Spinal cord (tissue), 10 donors: ENCODE measurements around the gene SLC6A7. TPM values are rescaled to one million over a fixed set of nuclear protein-coding genes. Genes with fewer than 3 reads are reported as not detected.

ENCODE experiments used
- DNase-seq, 6 donors: peaks; one replicate each; pipeline versions ENCODE4 v3.0.0 to v3.0.0-alpha.2; 2013 to 2015; ENCODE audit warnings: low spot score in 6 of 6, low read depth in 4 of 6
- H3K27ac ChIP-seq: one replicate; pipeline ENCODE4 v1.5.1; 2013; ENCODE audit warnings: low read depth, low read length, control low read depth
- H3K27me3 ChIP-seq: one replicate; pipeline ENCODE4 v1.6.1; 2013; ENCODE audit warnings: low read length; ENCODE audit not compliant: control insufficient read depth, insufficient read depth
- H3K36me3 ChIP-seq: one replicate; pipeline ENCODE4 v1.6.1; 2013; ENCODE audit warnings: low read length; ENCODE audit not compliant: control insufficient read depth, insufficient read depth
- H3K4me1 ChIP-seq: one replicate; pipeline ENCODE4 v1.6.1; 2013; ENCODE audit warnings: low read length; ENCODE audit not compliant: control insufficient read depth, insufficient read depth
- H3K4me3 ChIP-seq: one replicate; pipeline ENCODE4 v1.5.1; 2013; ENCODE audit warnings: low read depth, low read length, control low read depth
- H3K9me3 ChIP-seq: one replicate; pipeline ENCODE4 v1.6.1; 2013; ENCODE audit warnings: low read length; ENCODE audit not compliant: control insufficient read depth, insufficient read depth
- WGBS: methylation state at CpG from one replicate; pipeline ENCODE4 v1.1.5; 2013; ENCODE audit warnings: missing lambda C conversion rate; ENCODE audit not compliant: insufficient coverage; 5-methylcytosine and 5-hydroxymethylcytosine counted together
- polyA plus RNA-seq, 2 donors: library from polyadenylated mRNA; unstranded; fragments of 120-200 nt; gene quantifications; one replicate each; pipeline ENCODE4 v1.2.1, GENCODE V29; 2013; ENCODE audit not compliant: insufficient read length in 2 of 2
- total RNA-seq, 2 donors: library from RNA; depleted of rRNA in 1 of 2; stranded (reverse); fragments of 120-200 nt in 1 of 2; fragments of >200 nt in 1 of 2; gene quantifications; one replicate each; pipeline versions ENCODE4 v1.2.3 to v1.2.4, GENCODE V29; 2013 to 2014
- donor health status: healthy.

The SLC6A7 gene
- total and polyA plus RNA-seq, 4 donors = 4.4 to 33.1 (median 17.2) TPM

DNA sequence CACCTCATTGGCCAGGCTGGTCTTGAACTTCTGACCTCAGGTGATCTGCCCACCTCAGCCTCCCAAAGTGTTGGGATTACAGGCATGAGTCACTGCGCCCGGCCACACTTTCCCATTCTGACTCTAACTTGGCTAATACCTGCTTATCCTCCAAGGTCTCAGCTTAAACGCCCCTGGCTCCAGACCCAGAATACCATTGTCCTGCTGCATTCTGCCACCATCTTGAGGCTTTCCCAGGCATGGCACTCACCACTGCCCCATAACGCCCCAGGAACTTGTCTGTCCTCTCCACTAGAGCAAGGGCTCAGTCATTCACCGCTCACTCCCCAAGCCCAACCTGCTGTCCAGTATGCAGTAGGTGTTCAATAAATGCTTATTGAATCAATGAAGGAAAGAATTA lies 59.9 kb downstream of the SLC6A7 start:
- DNase-seq = no peak
- Histone ChIP-seq H3K36me3 (peaks cover 62% of the 10 kb centered on the region), H3K27me3 (no peaks in the 10 kb centered on the region), H3K4me3 (no peak overlapping the region), H3K4me1 (peaks cover 6% of the 10 kb centered on the region), H3K27ac (no peak overlapping the region), H3K9me3 (no peaks in the 10 kb centered on the region)
- WGBS = 81% methylated on average over 3 of the region's 5 CpGs

DNA sequence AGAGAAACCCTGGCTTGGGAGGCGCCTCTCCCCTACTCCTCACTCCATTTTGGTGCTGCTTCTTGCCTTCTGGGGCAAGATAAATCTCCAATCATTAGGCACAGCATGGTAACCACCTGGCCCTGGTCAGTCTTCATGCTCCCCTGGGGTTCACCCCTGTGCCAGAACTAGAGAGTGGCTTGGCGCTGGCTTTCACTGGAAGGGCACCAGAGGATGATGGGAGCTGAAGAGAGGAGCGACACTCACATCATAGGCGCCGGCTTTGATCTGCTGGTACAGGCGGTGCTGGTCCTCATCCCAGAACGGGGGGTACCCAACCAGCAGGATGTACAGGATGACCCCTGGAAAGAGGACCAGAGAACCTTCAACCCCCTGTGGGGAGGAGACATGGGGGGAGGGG lies 61.6 kb downstream of the SLC6A7 start:
- H3K27me3 ChIP-seq = no peaks in the 10 kb centered on the region
- H3K4me3 ChIP-seq = no peak overlapping the region
- H3K27ac ChIP-seq = no peak overlapping the region
- H3K9me3 ChIP-seq = no peaks in the 10 kb centered on the region
- H3K36me3 ChIP-seq = peaks cover 53% of the 10 kb centered on the region
- H3K4me1 ChIP-seq = peaks cover 18% of the 10 kb centered on the region
- no peak for DNase-seq
- 85% methylated on average over 3 of the region's 7 CpGs for WGBS

DNA sequence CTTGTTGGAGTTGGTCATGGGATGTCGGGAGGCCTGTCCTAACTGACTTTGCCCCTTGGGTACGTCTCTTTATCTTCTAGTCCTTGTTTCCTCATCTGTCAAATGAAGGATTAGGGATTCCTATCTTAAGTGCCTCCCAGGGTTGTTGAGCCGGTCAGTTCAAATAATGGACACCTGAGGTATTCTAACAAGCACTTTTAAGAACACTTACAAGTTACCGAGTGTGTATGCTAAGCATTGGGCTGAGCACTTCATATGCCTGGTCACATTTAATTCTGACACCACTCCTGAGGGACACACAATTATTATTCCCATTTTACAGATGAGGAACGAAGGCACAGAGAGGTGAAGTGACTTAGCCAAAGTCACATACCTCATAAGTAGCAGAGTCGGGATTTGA lies 62.6 kb downstream of the SLC6A7 start:
- H3K4me1 ChIP-seq = peaks cover 20% of the 10 kb centered on the region
- peaks cover 46% of the 10 kb centered on the region for H3K36me3 ChIP-seq
- no peak overlapping the region for H3K4me3 ChIP-seq
- DNase-seq = no peak
- H3K27ac ChIP-seq = no peak overlapping the region
- no peaks in the 10 kb centered on the region for H3K9me3 ChIP-seq
- WGBS = 95% methylated on average over 6 of the region's 6 CpGs
- no peaks in the 10 kb centered on the region for H3K27me3 ChIP-seq

DNA sequence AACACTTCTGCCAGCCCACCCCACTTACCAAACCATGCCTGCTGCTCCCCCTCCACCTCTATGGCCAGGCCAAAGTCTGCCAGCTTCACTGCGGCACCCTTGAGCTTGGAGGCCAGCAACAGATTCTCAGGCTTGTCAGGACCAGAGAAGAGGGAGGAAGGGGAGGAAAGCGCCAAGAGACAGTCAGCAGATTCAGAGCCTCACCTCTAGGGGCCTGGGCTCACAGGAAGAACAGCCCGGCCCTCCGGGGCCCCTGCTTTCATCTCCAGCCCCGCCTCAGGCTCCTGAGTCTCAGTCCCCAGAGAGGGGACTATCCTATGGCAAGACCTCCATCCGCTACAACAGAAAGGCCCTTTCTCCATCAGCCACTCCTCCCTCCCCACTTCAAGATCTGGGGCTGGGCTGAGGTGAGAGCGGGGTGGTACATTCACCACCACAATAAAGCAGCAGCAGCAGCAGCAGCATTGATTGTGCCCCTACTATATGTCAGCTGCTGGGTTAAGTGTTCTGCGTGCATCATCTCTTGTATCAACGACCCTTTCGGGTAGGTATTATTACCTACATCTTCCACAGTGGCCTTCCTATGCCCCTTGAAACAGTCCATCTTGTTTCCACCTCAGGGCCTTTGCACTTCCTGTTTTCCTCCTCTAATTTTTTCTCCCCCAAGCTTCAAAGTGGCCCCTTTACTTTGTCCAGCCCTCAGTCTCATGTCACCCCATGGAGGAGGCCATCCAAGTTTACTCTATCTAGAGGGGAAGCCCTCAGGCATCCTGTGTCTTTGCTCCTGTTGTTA lies 63.8 kb downstream of the SLC6A7 start:
- Histone ChIP-seq H3K9me3 (no peaks in the 10 kb centered on the region), H3K4me3 (no peak overlapping the region), H3K27me3 (no peaks in the 10 kb centered on the region), H3K4me1 (peaks cover 29% of the 10 kb centered on the region), H3K36me3 (peaks cover 41% of the 10 kb centered on the region), H3K27ac (no peak overlapping the region)
- DNase-seq = no peak
- WGBS = 75% methylated on average over 9 of the region's 10 CpGs

DNA sequence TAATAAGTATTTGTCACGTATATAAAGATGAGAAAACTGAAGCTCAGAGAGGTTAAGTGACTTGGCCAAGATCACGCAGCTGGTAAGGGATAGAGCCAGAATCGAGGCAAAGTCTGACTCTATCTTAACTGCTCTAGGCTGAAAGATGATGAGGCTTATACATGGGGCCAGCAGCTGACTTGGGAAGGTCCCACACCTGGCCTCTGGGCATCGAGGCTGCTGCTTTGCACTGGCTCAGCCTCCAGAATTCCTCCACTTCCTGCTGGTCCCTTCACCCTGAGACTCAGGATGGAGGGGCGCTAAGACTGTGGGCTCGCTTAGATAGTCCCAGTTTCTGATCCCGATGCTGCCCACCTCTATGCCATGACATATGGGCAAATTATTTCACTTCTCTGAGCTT lies 64.5 kb downstream of the SLC6A7 start:
- 79% methylated on average over 7 of the region's 7 CpGs for WGBS
- H3K9me3 ChIP-seq = no peaks in the 10 kb centered on the region
- no peaks in the 10 kb centered on the region for H3K27me3 ChIP-seq
- H3K4me1 ChIP-seq = peaks cover 29% of the 10 kb centered on the region
- H3K36me3 ChIP-seq = peaks cover 36% of the 10 kb centered on the region
- H3K4me3 ChIP-seq = no peak overlapping the region
- no peak for DNase-seq
- no peak overlapping the region for H3K27ac ChIP-seq

DNA sequence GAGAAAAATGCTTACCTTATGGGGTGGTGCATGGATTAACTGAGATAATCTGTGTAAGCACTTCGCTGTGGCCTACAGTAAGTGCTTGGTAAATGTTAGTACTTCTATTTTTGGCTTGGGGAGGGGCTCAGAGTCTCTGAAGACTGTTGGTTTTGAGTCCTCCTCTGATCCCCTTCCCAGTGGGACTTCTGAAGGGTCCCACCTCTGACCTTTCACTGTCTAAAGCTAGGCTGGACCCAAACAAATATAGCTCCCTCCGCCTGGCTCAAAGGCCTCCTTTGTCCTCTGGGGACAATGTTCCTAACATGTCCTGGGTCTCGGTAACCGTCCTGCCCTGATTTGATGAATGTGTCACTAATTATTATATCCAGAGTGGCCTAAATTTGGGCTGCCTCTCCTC lies 64.9 kb downstream of the SLC6A7 start:
- Histone ChIP-seq H3K4me3 (no peak overlapping the region), H3K9me3 (no peaks in the 10 kb centered on the region), H3K27me3 (no peaks in the 10 kb centered on the region), H3K27ac (no peak overlapping the region), H3K36me3 (peaks cover 32% of the 10 kb centered on the region), H3K4me1 (peaks cover 29% of the 10 kb centered on the region)
- no peak for DNase-seq
- WGBS = 100% methylated on average over 1 of the region's 4 CpGs

DNA sequence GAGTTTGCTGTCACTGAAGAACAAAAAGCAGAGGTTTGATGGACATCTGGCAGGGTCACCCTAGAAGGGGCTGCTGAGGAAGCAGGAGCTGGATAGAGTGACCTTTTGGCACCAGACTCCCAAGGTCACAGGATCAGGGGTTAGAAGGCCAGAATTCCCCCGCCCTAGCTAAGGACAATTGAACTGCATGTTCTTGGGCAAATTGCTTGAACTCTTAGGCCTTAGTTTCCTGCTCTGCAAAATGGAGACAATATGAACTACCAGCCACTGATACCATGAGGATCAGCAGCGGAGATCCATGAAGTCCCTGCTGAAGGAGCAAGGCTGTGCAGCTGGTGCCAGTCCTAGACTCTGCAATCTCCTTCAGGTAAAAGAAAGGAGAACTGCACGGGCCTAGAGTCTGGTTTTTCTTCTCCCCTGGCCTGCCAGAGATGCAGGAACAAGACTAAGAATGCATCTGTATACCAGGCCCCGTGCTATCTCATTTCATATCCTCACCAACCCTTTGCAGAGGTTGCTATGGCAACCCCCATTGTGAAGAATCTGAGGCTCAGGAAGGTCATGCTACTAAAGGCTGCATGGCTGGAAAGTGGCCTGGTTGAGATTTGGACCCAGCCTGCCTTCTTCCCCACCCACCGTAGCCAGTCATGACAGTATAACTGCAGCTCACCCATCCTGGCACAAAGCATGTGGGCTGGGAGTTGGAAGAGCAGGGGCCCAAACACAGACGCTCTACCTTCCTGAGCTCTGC lies 66.0 kb downstream of the SLC6A7 start:
- H3K4me1 ChIP-seq = peaks cover 29% of the 10 kb centered on the region
- H3K9me3 ChIP-seq = no peaks in the 10 kb centered on the region
- H3K27ac ChIP-seq = no peak overlapping the region
- H3K36me3 ChIP-seq = peaks cover 21% of the 10 kb centered on the region
- 76% methylated on average over 4 of the region's 6 CpGs for WGBS
- no peak overlapping the region for H3K4me3 ChIP-seq
- DNase-seq = peak in 2 of 6 donors; percentile 66 to 92
- no peaks in the 10 kb centered on the region for H3K27me3 ChIP-seq

DNA sequence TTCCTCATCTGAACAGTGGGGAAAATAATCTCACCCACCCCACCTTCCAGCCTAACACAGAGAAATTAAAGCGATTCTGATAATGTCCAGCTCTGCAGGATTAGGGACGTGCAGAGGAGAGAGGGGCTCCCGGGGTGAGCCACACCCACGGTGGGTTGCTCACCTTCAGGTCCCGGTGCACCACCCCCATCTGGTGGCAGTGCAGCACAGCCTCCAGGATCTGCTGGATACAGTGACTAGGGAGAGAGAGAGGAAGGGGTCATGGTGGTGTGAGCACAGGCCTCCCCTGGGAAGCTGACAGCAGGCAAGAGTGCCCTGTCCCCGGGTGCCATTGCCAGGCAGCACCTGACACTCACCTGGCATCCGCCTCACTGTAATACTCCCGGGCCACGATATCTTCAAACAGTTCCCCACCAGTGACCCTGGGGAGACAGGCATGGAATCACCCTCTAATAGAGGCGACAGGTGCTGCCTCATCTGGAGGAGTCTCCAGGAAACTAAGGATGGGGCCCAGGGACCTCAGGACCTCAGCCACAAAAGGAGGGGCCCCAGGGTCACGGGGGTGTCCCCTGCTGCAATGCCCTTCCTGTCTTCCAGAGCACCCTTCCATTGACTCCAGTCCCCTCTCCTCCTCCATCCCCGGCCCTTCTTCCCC lies 66.7 kb downstream of the SLC6A7 start:
- Histone ChIP-seq H3K4me1 (peaks cover 29% of the 10 kb centered on the region), H3K27me3 (no peaks in the 10 kb centered on the region), H3K9me3 (no peaks in the 10 kb centered on the region), H3K27ac (no peak overlapping the region), H3K4me3 (no peak overlapping the region), H3K36me3 (peaks cover 18% of the 10 kb centered on the region)
- WGBS = 69% methylated on average over 11 of the region's 12 CpGs
- no peak for DNase-seq

DNA sequence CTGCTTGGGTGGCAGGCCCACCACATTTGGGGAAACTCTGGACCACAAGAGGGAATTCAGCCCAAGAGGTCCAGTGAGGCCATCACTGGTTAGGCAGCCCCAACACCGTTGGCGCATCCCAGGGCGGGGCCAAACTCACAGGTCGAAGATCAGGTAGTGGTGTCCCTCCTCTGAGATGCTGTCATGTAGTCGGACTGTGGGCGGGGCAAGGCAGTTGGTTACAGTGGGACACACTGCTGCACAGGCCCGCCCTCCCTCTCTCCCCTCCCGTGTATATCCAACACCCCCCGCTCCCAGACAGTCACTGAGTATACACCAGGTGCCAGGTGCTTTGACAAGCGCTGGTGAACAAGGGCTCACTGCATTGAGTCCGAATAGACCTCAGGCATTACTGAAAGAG lies 67.6 kb downstream of the SLC6A7 start:
- Histone ChIP-seq H3K4me3 (no peak overlapping the region), H3K36me3 (peaks cover 13% of the 10 kb centered on the region), H3K27me3 (no peaks in the 10 kb centered on the region), H3K27ac (no peak overlapping the region), H3K9me3 (no peaks in the 10 kb centered on the region), H3K4me1 (peaks cover 29% of the 10 kb centered on the region)
- DNase-seq = no peak
- 85% methylated on average over 11 of the region's 11 CpGs for WGBS
